GM21447 (cell line): Measurements from ENCODE around the gene ADPRH.
A peak's percentile ranks its signal among the peaks of the same experiment; 100 is the strongest.
"Not testable (repeated sequence)": the region's sequence is repeated elsewhere in the genome, so short reads cannot be mapped to it uniquely, and the experiment has no call there.

Experiments
- ATAC-seq: cut with Tn5 transposase; IDR thresholded peaks from one replicate; pipeline ENCODE4 v1.9.1; 2021; ENCODE audit not compliant: unreplicated experiment

The ADPRH gene

GRCh38 chr3:119579366-119580066, at the start of gene ADPRH:
Gene ADPRH (plus strand): TSS chr3:119579492. CDS start chr3:119582170, 2,678 bp downstream.
- ATAC-seq, result peak; percentile 55

GRCh38 chr3:119529883-119530282, 49.4 kb upstream of the ADPRH start:
- no peak for ATAC-seq

- no peak for ATAC-seq
Measured at GRCh38 chr3:119530456-119530855, 48.8 kb upstream of the ADPRH start.

- no peak for ATAC-seq
Measured at GRCh38 chr3:119531151-119531550, 48.1 kb upstream of the ADPRH start.

GRCh38 chr3:119534296-119534695, 45.0 kb upstream of the ADPRH start:
- ATAC-seq, result no peak

GRCh38 chr3:119536757-119537156, 42.5 kb upstream of the ADPRH start:
- ATAC-seq, result no peak

- no peak for ATAC-seq
Measured at GRCh38 chr3:119538772-119539171, 40.5 kb upstream of the ADPRH start.

GRCh38 chr3:119541547-119541946, 37.7 kb upstream of the ADPRH start:
- no peak for ATAC-seq

GRCh38 chr3:119542168-119542767, 37.0 kb upstream of the ADPRH start:
- ATAC-seq, result peak; percentile 42

- no peak for ATAC-seq
Measured at GRCh38 chr3:119543147-119543546, 36.1 kb upstream of the ADPRH start.

GRCh38 chr3:119547227-119547626, 32.1 kb upstream of the ADPRH start:
- ATAC-seq, result no peak

GRCh38 chr3:119548341-119548740, 31.0 kb upstream of the ADPRH start:
- no peak for ATAC-seq

- ATAC-seq, result peak; percentile 36
Measured at GRCh38 chr3:119550192-119550910, 28.9 kb upstream of the ADPRH start.

- ATAC-seq, result no peak
Measured at GRCh38 chr3:119551598-119551997, 27.7 kb upstream of the ADPRH start.

GRCh38 chr3:119552928-119553327, 26.4 kb upstream of the ADPRH start:
- not testable (repeated sequence) for ATAC-seq

GRCh38 chr3:119553823-119554415, 25.4 kb upstream of the ADPRH start:
- no peak for ATAC-seq

- ATAC-seq, result no peak
Measured at GRCh38 chr3:119555309-119555735, 24.0 kb upstream of the ADPRH start.

GRCh38 chr3:119555929-119556328, 23.4 kb upstream of the ADPRH start:
- ATAC-seq, result no peak

- no peak for ATAC-seq
Measured at GRCh38 chr3:119557192-119557876, 22.0 kb upstream of the ADPRH start.

GRCh38 chr3:119557877-119558269, 21.4 kb upstream of the ADPRH start:
- no peak for ATAC-seq
